Effector memory CD8-positive, alpha-beta T cell (primary cell): Measurements from ENCODE around the gene SAP30BP.

Experiments
- ATAC-seq: fragments of 150-1000 bp; cut with Tn5 transposase; replicated peaks from 2 replicates; pipeline ENCODE4 v1.10.0; 2021; ENCODE audit warnings: mild to moderate bottlenecking, moderate library complexity
- DNase-seq, 3 experiments: peaks; one replicate each; pipeline ENCODE4 v3.0.0; 2021
- H3K27ac Mint-ChIP-seq, 2 donors: one replicate each; pipeline ENCODE4 v1.8.0; 2022; ENCODE audit warnings: mild to moderate bottlenecking in 2 of 2, mixed read lengths in 2 of 2, moderate library complexity in 2 of 2
- H3K27me3 Mint-ChIP-seq, 2 donors: one replicate each; pipeline ENCODE4 v1.8.0; 2022; ENCODE audit warnings: mixed read lengths in 2 of 2
- H3K36me3 Mint-ChIP-seq: one replicate; pipeline ENCODE4 v1.8.0; 2022; ENCODE audit warnings: mild to moderate bottlenecking, moderate library complexity, mixed read lengths; ENCODE audit not compliant: insufficient read depth
- H3K4me1 Mint-ChIP-seq, 2 donors: one replicate each; pipeline ENCODE4 v1.8.0; 2022; ENCODE audit warnings: low read depth in 2 of 2, mixed read lengths in 2 of 2
- H3K4me3 Mint-ChIP-seq, 2 donors: one replicate each; pipeline ENCODE4 v1.8.0; 2022; ENCODE audit warnings: mild to moderate bottlenecking in 2 of 2, mixed read lengths in 2 of 2, moderate library complexity in 2 of 2
- H3K9me3 Mint-ChIP-seq, 2 donors: one replicate each; pipeline ENCODE4 v1.8.0; 2022; ENCODE audit warnings: mixed read lengths in 2 of 2

SAP30BP gene

GRCh38 chr17:75706042-75706728 lies 39.0 kb downstream of the SAP30BP start:
- Mint-ChIP-seq H3K27me3 (no peaks in the 10 kb centered on the region), H3K4me1 (peaks cover 0 to 2% of the 10 kb centered on the region in 2 donors), H3K4me3 (no peak overlapping the region), H3K36me3 (peaks cover 71% of the 10 kb centered on the region), H3K27ac (peak overlapping the region in 1 of 2 donors; percentile 85), H3K9me3 (no peaks in the 10 kb centered on the region)
- ATAC-seq (no peak), DNase-seq (no peak)

- no peaks in the 10 kb centered on the region for H3K9me3 Mint-ChIP-seq
- H3K4me3 Mint-ChIP-seq: no peak overlapping the region
- H3K36me3 Mint-ChIP-seq: peaks cover 62% of the 10 kb centered on the region
- no peak for ATAC-seq
- H3K27me3 Mint-ChIP-seq: no peaks in the 10 kb centered on the region
- peak overlapping the region in 1 of 2 donors; percentile 85 for H3K27ac Mint-ChIP-seq
- peaks cover 0 to 2% of the 10 kb centered on the region in 2 donors for H3K4me1 Mint-ChIP-seq
- DNase-seq: no peak
Measured at GRCh38 chr17:75707079-75707571, 40.0 kb downstream of the SAP30BP start.

- H3K9me3 Mint-ChIP-seq: no peaks in the 10 kb centered on the region
- no peak overlapping the region for H3K4me3 Mint-ChIP-seq
- DNase-seq: no peak
- H3K36me3 Mint-ChIP-seq: peaks cover 20% of the 10 kb centered on the region
- ATAC-seq: no peak
- H3K27me3 Mint-ChIP-seq: peaks cover 0 to 15% of the 10 kb centered on the region in 2 donors
- H3K27ac Mint-ChIP-seq: no peak overlapping the region
- H3K4me1 Mint-ChIP-seq: no peaks in the 10 kb centered on the region
Measured at GRCh38 chr17:75712446-75712845, 45.3 kb downstream of the SAP30BP start.

GRCh38 chr17:75719732-75720131 lies 52.6 kb downstream of the SAP30BP start:
- Mint-ChIP-seq H3K4me3 (peak overlapping the region; percentile 83 to 86), H3K36me3 (peaks cover 9% of the 10 kb centered on the region), H3K9me3 (no peaks in the 10 kb centered on the region), H3K27ac (no peak overlapping the region), H3K27me3 (peaks cover 0 to 26% of the 10 kb centered on the region in 2 donors), H3K4me1 (peaks cover 6 to 11% of the 10 kb centered on the region in 2 donors)
- no peak for ATAC-seq
- DNase-seq: no peak

DNA sequence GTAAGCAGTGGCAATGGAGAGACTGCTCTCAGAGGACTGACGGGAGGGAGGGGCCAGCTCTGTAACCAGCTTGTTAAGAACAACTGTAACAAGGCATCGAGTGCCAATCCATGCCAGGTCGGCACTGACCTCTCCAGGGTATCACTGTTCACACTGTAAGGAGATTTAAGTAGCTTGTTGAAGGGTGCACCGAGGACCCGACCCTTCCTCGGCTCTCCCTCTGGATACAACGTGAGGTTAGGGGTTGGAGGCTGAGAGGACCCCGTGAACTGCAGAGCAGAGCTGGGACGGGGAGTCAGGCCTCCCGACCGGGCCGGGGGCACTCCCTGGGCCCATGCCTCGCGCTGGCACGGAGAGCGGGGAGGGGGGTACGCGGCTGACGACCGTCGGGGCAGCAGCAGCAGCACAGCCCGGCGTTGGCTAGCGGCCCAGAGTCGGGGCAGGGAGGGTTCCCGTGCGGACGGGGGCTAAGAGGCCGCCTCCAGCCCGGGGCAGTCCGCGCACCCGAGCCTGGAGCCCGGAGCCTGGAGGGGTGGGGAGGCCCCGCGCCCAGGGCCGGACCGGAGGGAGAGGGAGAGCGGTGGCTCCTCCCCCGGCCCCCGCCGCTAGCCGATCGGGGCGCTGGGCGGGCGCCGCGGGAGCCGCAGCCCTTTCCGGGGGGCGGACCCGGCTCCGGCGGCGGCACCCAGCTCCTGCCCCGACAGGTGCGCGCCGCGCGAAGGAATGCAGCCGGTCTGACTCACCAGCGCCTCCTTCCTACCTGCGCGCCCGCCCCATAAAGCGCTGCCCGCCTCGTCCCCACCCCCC lies 53.7 kb downstream of the SAP30BP start, which contains the start of gene ITGB4:
Gene ITGB4 (plus strand): TSS at position 804 of the 807 bp plus-strand sequence. CDS start 3,245 bp downstream, outside the sequence.
- Mint-ChIP-seq H3K4me3 (peak within 1 kb of the TSS; percentile 83 to 86), H3K36me3 (peaks cover 9% of the 10 kb centered on the region), H3K9me3 (no peaks in the 10 kb centered on the region), H3K27ac (no peak within 1 kb of the TSS), H3K27me3 (peaks cover 0 to 26% of the 10 kb centered on the region in 2 donors), H3K4me1 (peaks cover 6 to 11% of the 10 kb centered on the region in 2 donors)
- peak; percentile 46 to 47 (median 47) for DNase-seq
- peak; percentile 92 for ATAC-seq

DNA sequence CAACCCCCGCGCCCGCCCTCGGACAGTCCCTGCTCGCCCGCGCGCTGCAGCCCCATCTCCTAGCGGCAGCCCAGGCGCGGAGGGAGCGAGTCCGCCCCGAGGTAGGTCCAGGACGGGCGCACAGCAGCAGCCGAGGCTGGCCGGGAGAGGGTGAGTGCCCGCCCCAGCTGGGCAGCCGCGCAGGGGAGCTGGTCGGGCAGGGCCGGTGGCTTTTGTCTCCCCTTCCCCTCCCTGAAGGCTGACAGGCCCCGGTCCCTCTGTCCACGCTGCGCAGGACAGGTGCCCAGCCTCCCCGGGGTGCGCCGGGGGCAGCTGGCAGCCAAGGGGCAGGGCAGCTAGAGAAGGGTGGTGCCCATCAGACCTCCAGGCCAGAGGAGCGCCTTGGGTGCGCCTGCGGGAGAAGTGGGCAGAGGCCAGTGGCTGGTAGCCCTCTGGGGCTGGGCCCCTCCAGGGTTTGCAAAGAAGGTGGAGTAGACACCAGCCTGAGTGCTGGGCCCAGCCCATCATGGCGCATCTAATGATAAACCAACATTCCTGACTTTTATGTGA lies 54.4 kb downstream of the SAP30BP start:
- Mint-ChIP-seq H3K27ac (no peak overlapping the region), H3K4me1 (peaks cover 6 to 11% of the 10 kb centered on the region in 2 donors), H3K4me3 (peak overlapping the region; percentile 59 to 68), H3K36me3 (peaks cover 8% of the 10 kb centered on the region), H3K27me3 (peaks cover 0 to 19% of the 10 kb centered on the region in 2 donors), H3K9me3 (no peaks in the 10 kb centered on the region)
- DNase-seq: no peak
- ATAC-seq: no peak

DNA sequence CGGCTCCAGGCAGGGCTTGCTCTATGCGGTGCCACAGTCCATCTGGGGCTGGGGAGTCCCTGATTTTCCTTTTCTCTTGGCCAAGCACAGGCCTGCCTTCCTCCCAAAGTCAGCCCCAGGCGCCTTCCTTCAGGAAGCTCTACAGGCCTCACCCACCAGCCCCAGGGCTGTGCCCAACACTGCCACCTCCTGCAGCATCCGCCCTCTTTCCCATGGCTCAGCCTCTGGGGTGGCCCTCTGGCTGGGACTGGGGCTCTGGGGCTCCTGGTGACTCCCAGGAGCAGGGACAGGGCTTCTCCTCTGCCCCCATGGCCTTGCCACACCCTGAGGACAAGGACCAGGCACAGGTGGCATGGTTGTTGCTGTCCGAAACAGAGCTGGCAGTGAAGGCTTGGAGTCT lies 54.9 kb downstream of the SAP30BP start:
- Mint-ChIP-seq H3K27ac (no peak overlapping the region), H3K9me3 (no peaks in the 10 kb centered on the region), H3K4me3 (peak overlapping the region; percentile 59 to 68), H3K4me1 (peaks cover 6 to 11% of the 10 kb centered on the region in 2 donors), H3K27me3 (peaks cover 0 to 13% of the 10 kb centered on the region in 2 donors), H3K36me3 (peaks cover 6% of the 10 kb centered on the region)
- DNase-seq: no peak
- no peak for ATAC-seq

DNA sequence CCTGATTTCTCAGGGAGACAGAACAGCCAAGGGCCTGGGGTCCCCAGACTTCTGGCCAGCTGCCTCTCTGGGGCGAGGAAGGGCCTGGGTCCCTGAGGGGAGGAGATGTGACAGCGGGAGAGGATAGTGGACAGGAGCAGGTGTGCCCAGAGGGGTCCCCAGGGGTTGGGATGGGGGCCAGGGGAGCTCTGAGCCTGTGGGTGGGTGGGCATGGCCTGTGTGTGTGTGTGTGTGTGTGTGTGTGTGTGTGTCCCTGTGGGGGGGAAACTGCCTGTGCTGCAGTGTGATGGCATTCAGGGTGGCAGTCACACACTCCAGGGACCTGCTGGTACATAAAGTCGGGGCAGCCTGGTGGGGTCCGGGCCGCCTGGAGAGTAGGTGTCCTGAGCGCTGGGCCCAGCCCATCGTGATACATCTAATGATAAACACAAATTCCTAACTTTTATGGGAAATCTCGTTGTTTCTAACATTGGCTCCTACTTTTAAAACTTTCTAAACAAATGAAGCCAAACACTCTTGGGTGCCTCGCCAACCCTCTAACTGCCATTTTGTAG lies 55.5 kb downstream of the SAP30BP start:
- peaks cover 6 to 11% of the 10 kb centered on the region in 2 donors for H3K4me1 Mint-ChIP-seq
- H3K4me3 Mint-ChIP-seq: peak overlapping the region in 1 of 2 donors; percentile 10
- peaks cover 0 to 11% of the 10 kb centered on the region in 2 donors for H3K27me3 Mint-ChIP-seq
- H3K9me3 Mint-ChIP-seq: no peaks in the 10 kb centered on the region
- DNase-seq (no peak), ATAC-seq (no peak)
- H3K27ac Mint-ChIP-seq: no peak overlapping the region
- peaks cover 6% of the 10 kb centered on the region for H3K36me3 Mint-ChIP-seq

- DNase-seq (no peak), ATAC-seq (no peak)
- H3K9me3 Mint-ChIP-seq: no peaks in the 10 kb centered on the region
- peaks cover 6 to 11% of the 10 kb centered on the region in 2 donors for H3K4me1 Mint-ChIP-seq
- H3K4me3 Mint-ChIP-seq: peak overlapping the region in 1 of 2 donors; percentile 10
- H3K27ac Mint-ChIP-seq: no peak overlapping the region
- peaks cover 6% of the 10 kb centered on the region for H3K36me3 Mint-ChIP-seq
- H3K27me3 Mint-ChIP-seq: peaks cover 0 to 11% of the 10 kb centered on the region in 2 donors
Measured at GRCh38 chr17:75723171-75723930, 56.2 kb downstream of the SAP30BP start.

DNA sequence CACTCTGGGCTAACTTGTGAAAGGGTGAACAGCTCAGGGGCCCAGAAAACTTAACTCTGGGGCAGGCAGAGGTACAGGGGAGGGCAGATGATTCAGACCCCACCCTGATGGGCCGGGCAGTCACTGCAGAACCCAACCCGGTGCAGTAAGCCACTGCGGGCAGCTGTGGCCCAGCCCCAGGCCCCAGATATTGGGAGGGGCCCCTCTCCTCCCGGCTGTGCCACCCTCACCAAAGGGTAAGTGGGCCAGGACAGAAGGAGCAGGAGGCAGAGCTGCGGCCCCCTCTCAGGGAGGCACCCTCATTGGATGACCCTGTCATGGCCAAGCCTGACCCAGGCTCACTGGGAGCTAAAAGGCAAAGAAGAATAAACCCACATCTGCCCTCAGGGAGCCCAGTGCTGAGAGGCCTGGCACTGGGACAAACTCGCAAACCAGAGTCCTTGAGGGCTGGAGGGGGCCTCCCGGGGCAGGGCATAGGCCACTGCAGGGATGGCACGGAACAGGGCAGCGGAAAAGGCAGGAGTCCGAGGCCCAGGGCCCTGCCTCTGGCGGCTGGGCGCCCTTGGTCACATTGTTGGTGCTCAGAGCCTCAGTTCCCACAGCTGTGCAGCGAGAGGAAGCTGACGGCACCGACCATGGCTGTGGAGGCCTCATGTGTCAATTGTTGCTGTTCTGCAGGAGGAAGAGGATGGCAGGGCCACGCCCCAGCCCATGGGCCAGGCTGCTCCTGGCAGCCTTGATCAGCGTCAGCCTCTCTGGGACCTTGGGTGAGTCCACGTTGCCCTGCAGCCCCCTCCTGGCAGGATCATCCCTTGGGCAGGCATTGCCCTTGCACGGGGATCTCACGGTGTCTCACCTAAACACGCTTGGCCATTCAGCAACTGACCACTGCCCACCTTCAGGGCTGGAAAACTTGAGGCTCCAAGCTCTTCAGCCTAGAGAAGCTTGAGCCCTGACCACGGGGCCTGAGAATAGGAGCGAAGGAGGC lies 57.2 kb downstream of the SAP30BP start:
- no peak for ATAC-seq
- DNase-seq: no peak
- Mint-ChIP-seq H3K27me3 (peaks cover 0 to 11% of the 10 kb centered on the region in 2 donors), H3K4me3 (no peak overlapping the region), H3K36me3 (peaks cover 6% of the 10 kb centered on the region), H3K27ac (no peak overlapping the region), H3K9me3 (no peaks in the 10 kb centered on the region), H3K4me1 (peaks cover 6 to 11% of the 10 kb centered on the region in 2 donors)

GRCh38 chr17:75725504-75725903 lies 58.4 kb downstream of the SAP30BP start:
- ATAC-seq (no peak), DNase-seq (no peak)
- Mint-ChIP-seq H3K27me3 (peaks cover 0 to 2% of the 10 kb centered on the region in 2 donors), H3K36me3 (peaks cover 3% of the 10 kb centered on the region), H3K4me1 (peaks cover 2 to 6% of the 10 kb centered on the region in 2 donors), H3K9me3 (no peaks in the 10 kb centered on the region), H3K4me3 (no peak overlapping the region), H3K27ac (peak overlapping the region in 1 of 2 donors; percentile 28)

GRCh38 chr17:75727391-75727790 lies 60.3 kb downstream of the SAP30BP start:
- Mint-ChIP-seq H3K4me1 (no peaks in the 10 kb centered on the region), H3K4me3 (no peak overlapping the region), H3K9me3 (no peaks in the 10 kb centered on the region), H3K27ac (no peak overlapping the region), H3K36me3 (peaks cover 7% of the 10 kb centered on the region), H3K27me3 (no peaks in the 10 kb centered on the region)
- no peak for DNase-seq
- ATAC-seq: no peak
